HG02798 (cell line): Measurements from ENCODE around the gene PTRH2.
"Not testable (repeated sequence)": the region's sequence is repeated elsewhere in the genome, so short reads cannot be mapped to it uniquely, and the experiment has no call there.

Experiments
- ATAC-seq: cut with Tn5 transposase; IDR thresholded peaks from one replicate; pipeline ENCODE4 v1.9.1; 2021; ENCODE audit warnings: mild to moderate bottlenecking; ENCODE audit not compliant: unreplicated experiment, poor library complexity

PTRH2 gene

DNA sequence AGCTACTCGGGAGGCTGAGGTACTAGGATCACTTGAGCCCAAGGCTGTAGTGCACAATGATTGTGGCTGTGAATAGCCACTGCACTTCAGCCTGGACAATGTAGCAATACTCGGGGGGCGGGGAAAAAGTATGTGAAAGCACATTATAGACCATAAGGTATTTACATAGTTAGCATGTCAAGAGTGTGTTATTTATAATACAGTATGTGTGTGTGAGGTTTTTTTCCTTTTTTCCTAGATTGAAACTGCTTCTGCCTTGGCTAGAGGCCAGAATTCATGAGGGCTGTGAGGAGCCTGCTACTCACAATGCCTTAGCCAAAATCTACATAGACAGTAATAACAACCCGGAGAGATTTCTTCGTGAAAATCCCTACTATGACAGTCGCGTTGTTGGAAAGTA, 30.5 kb downstream of the PTRH2 start:
- no peak for ATAC-seq

DNA sequence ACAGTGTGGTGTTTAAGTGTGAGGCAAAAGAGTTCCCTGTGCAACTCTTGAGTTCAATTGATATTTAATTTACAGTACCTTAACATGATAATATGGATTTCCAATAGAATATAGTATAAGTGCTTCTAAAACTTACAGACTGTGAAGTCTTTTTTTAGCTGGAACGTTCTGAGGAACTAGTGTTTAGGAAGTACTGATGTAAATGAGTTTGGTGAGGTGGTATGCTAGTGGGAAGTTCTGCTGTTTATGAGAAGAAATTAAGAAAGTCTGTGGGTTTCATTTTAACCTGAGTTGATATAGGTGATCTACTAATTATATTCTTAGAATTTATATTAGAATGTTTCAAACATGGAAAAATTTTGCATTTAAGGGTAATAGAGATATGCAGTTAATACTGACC, 32.0 kb downstream of the PTRH2 start:
- ATAC-seq = no peak

DNA sequence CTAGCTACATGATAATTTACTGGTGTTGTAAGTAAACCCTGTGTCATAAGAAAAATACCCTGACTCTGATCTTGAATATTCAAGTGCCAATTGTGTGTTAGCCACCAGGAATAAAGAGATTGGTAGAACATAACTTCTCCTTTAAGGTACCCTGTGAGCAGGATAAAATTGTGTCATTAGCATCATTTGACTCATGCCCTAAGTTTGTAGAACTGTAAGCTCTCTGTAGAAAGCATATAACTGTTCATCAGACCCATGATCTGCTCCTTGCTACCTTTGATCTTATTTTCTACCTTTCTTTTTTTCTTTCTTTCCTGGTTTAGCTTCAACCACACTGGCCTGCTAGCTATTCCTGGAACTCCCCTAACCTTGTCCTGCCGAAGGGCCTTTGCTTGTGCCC, 35.8 kb downstream of the PTRH2 start:
- ATAC-seq = no peak

DNA sequence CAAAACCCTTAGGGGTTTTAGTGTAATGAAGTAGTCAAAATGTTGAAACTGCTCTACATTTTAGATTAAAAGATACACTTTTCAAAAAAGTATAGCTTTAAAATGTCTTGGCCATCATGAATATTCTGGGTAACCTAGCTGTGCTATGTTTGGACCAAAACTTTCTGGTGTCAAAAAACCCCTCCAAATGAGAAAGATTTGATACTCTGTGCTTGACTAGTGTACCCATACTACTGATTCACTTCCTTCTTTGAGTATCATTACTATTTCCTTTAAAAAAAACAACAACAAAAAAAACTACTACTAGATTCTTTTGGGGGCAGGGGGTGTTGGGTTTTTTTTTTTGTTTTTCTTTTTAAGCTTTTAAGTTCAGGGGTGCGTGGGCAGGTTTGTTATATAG, 37.3 kb downstream of the PTRH2 start:
- ATAC-seq = no peak

DNA sequence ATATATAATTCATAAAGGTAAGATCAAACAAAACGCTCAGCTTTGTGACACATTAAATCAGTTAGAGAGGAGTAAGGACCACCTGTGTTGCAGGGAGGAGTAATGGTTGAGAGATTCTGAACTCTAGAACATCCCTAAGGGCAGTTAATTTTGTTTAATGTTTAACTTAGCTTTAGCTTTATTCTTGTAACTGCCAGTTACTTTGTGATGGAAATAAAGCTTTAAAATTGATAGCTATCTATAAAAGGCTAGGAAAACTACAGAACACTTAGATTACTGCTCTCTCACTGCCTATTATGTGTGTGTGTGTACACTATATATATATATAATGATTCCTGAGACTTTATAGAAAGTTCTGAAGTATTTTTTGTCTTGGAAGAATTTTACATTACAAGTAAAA, 37.8 kb downstream of the PTRH2 start:
- no peak for ATAC-seq

DNA sequence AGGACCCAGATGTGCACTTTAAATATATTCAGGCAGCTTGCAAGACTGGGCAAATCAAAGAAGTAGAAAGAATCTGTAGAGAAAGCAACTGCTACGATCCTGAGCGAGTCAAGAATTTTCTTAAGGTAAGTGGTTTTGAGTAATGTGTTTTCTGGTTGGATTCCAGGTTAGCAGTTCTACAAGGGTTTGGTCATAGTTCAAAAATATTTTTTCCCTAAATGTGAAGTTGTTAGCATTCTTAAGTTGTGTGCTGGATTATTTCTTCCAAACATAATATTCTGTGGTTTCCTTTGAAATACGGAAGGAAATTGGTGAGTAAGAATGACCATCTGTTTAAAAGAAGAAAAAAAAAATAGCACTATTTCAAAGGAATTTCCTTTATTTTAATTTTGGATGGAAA, 38.4 kb downstream of the PTRH2 start:
- ATAC-seq = no peak

DNA sequence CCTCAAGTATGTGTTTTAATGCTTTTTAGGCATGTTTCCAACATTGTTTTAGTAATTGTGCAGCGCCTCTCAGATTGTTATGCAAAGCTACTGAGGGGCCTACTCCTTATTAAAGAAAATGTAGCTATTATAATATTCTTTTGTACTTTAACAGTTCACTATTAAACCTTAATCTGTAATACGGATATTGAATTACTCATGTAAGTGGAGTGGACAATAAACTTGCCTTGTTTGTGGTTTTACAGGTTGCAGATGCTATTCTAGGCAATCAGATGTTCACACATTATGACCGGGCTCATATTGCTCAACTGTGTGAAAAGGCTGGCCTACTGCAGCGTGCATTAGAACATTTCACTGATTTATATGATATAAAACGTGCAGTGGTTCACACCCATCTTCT, 41.0 kb downstream of the PTRH2 start:
- no peak for ATAC-seq

DNA sequence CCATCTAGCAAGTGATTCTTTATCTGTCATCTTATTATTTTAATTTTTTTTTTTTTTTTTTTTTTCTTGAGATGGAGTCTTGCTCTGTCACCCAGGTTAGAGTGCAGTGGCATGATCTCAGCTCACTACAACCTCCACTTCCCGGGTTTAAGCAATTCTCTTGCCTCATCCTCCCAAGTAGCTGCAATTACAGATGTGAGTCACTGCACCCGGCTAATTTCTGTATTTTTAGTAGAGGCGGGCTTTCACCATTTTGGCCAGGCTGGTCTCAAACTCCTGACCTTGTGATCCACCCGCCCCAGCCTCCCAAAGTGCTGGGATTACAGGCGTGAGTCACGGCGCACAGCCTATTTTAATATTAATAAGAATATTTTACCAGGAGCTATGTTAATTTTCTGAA, 50.6 kb downstream of the PTRH2 start:
- not testable (repeated sequence) for ATAC-seq

DNA sequence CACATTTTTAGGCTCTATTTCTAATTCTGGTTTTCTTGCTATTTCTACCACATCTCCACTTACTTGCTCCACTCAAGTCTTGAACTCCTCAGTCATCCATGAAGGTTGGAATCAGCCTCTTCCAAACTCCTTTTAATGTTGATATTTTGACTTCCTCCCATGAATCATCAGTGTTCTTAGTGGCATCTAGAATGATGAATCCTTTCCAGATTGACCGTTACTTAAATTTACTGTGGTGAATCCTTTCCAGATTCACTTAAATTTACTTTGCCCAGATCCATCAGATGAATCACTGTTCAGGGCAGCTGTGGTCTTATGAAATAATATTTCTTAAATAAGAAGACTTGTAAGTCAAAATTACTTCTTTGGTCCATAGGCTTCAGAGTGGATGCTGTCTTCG, 55.1 kb downstream of the PTRH2 start:
- ATAC-seq = no peak

DNA sequence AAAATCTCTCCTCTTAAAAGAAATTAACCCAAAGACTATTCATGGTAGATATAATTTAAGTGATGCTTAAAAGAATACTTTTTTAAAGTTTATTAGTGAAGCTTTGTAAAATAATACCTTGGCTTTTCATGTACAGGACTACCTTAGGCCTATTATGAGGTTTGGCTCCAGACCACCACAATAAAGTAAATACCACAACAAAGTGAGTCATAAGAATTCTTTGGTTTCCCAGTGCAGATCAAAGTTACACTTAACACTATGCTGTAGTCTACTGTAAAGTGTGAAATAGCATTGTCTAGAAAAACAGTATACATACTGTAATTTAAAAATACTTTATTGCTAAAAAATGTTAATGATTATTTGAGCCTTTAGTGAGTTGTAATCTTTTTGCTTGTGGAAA, 55.9 kb downstream of the PTRH2 start:
- ATAC-seq = no peak

DNA sequence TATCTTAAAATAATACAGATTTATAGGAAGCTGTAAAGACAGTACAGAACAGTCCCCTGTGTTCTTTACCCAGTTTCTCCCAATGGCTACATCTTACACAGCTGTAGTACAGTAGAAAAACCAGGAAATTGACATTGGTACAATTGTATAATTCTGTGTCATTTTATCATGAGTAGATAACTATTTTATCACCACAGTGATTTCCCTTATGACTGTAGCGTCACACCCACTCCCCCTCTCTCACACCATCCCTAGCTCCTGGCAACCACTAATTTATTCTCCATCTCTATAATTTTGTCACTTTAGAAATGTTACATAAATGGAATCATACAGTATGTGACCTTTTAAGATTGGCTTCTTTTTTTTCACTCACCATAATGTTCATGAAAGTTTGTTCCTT, 56.6 kb downstream of the PTRH2 start:
- no peak for ATAC-seq

DNA sequence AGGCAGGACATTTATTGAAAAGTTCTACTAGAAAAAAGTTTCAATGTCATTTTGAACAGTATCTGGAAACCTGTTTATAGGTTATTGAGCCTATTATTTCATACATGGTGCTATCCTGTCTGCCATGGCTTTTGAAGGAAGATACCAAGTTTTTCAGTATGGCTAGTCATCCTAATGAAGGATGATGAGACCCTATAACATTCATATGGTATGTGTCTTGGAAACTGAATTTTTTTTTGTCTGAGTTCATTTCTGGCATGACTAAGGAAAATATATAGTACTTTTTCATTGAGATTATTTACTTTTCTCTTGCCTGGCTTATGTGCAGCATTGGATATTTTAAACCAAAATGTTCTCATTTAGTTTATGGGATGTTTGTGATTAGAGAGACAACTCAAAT, 57.3 kb downstream of the PTRH2 start:
- no peak for ATAC-seq
